Type B pancreatic cell (in vitro differentiated cells): ENCODE results near the gene MYO5B. TPM values are rescaled to one million over a fixed set of nuclear protein-coding genes. Genes with fewer than 3 reads are reported as not detected.
A peak's percentile ranks its signal among the peaks of the same experiment; 100 is the strongest.

ENCODE experiments used
- DNase-seq: peaks from one replicate; pipeline ENCODE4 v3.0.0; 2021; ENCODE audit warnings: mixed read lengths; ENCODE audit not compliant: unreplicated experiment; ENCODE audit errors: extremely low spot score
- H3K27ac Mint-ChIP-seq: 2 replicates; pipeline ENCODE4 v1.8.0; 2021; ENCODE audit warnings: mild to moderate bottlenecking, mixed read lengths
- H3K27me3 Mint-ChIP-seq: 2 replicates; pipeline ENCODE4 v1.8.0; 2021; ENCODE audit warnings: mixed read lengths
- H3K36me3 Mint-ChIP-seq: 2 replicates; pipeline ENCODE4 v1.8.0; 2021; ENCODE audit warnings: mixed read lengths
- H3K4me1 Mint-ChIP-seq: one replicate; pipeline ENCODE4 v1.8.0; 2021; ENCODE audit warnings: mixed read lengths; ENCODE audit not compliant: unreplicated experiment
- H3K4me3 Mint-ChIP-seq: 2 replicates; pipeline ENCODE4 v1.8.0; 2021; ENCODE audit warnings: mild to moderate bottlenecking, mixed read lengths
- H3K9me3 Mint-ChIP-seq: 2 replicates; pipeline ENCODE4 v1.8.0; 2021; ENCODE audit warnings: mixed read lengths
- CTCF ChIP-seq: fragments of 200-600 bp; sonication (generic); conservative IDR thresholded peaks from 2 replicates; pipeline ENCODE4 v1.5.0; 2021; ENCODE audit warnings: antibody characterized with exemption, mild to moderate bottlenecking
- total RNA-seq: library from RNA; stranded (reverse); gene quantifications from 2 replicates; pipeline ENCODE4 v1.2.1, GENCODE V29; 2021; ENCODE audit warnings: low replicate concordance

MYO5B gene
- total RNA-seq, 1 donor from 2014 or later = 51.7 TPM

DNA sequence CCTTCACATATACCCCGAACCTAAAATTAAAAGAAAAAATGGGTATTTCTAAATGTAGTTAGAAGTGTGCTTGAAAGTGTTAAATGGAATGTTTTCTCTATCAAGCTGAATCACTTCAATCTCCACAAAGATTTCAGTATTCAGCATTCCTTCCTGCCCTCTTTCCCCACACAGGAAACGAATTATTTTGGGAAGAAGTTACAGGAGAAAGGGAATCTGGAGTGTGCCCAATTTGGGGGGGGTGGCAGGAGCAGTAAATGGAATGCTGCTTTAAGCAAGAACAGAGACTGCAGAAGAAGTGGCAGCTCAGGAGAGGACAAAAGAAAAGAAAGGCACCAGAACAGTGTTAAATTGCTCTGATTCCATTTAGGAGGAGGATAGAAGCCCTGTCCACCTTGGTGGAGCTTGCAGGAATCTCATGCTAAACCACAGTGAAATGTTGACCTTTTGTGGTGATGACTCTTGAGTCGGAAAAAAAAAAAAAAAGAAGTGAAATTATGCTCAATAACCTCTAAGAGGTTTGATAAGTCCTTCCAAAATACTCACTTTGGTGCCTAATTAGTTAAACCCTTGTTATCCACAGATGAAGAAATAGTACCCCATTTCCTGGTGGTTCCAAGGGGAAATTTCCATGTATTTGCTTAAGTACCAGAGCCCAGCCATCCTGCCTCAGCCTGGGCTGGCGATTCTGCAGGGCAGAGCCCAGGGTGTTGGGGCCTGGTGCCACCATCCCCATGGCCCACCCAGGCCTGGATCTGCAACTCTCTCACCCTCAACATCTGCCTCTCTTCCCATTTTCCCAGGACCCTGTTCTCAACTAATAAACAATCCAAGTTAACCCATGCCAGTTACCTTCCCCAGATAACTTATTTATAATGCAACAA is 56.5 kb downstream of the MYO5B start:
- no peaks in the 10 kb centered on the region for H3K36me3 Mint-ChIP-seq
- peaks cover 4% of the 10 kb centered on the region for H3K9me3 Mint-ChIP-seq
- no peak overlapping the region for H3K4me3 Mint-ChIP-seq
- DNase-seq = no peak
- no peak for TF ChIP-seq CTCF
- H3K4me1 Mint-ChIP-seq = peaks cover 17% of the 10 kb centered on the region
- no peaks in the 10 kb centered on the region for H3K27me3 Mint-ChIP-seq
- no peak overlapping the region for H3K27ac Mint-ChIP-seq

DNA sequence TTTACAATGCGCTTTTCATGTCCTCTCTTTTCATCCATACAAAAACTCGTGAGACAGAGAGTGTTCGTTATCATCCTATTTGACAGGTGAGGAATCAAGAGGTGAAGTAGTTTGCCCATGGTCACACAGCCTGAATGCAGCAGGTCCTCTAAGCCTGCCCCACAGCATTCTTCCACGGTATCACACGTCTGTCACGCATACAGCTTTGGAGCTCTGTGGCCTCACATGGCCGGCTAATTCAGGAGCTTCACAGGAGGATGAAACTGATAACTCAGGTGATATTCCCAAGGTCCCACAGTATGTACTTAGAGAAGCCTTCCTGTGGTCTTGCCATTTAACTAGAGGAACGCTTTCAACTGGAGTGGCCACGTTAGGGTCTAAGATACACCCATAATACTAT is 59.0 kb downstream of the MYO5B start:
- H3K36me3 Mint-ChIP-seq = no peaks in the 10 kb centered on the region
- DNase-seq = no peak
- no peaks in the 10 kb centered on the region for H3K27me3 Mint-ChIP-seq
- H3K27ac Mint-ChIP-seq = peak overlapping the region; percentile 85
- H3K4me3 Mint-ChIP-seq = peak overlapping the region; percentile 6
- peaks cover 33% of the 10 kb centered on the region for H3K4me1 Mint-ChIP-seq
- peaks cover 4% of the 10 kb centered on the region for H3K9me3 Mint-ChIP-seq
- TF ChIP-seq CTCF = no peak

DNA sequence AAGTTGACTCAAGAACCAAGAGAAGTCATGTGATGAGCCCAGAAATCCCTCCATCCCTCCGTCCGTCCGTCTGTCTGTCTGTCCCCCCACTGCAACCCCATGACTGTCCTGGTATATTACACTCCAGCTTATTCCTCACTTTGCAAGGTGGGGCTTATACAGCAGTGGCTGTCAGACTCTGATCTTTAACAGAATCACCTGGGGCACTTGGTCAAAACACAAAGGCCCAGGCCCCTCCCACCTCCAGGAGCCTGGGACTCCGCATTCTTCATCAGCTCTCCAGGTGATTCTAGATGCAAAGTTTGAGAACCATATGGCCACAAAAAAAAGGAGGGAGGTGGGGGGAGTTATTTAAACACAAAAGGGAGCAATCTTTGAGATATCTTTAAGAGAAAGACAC is 61.4 kb downstream of the MYO5B start:
- no peaks in the 10 kb centered on the region for H3K27me3 Mint-ChIP-seq
- no peaks in the 10 kb centered on the region for H3K36me3 Mint-ChIP-seq
- TF ChIP-seq CTCF = no peak
- H3K27ac Mint-ChIP-seq = peak overlapping the region; percentile 90
- peaks cover 4% of the 10 kb centered on the region for H3K9me3 Mint-ChIP-seq
- DNase-seq = no peak
- H3K4me3 Mint-ChIP-seq = peak overlapping the region; percentile 37
- H3K4me1 Mint-ChIP-seq = peaks cover 47% of the 10 kb centered on the region

GRCh38 chr18:50131591-50131990 is 63.4 kb downstream of the MYO5B start:
- peaks cover 4% of the 10 kb centered on the region for H3K9me3 Mint-ChIP-seq
- no peak for DNase-seq
- no peak overlapping the region for H3K4me3 Mint-ChIP-seq
- no peaks in the 10 kb centered on the region for H3K36me3 Mint-ChIP-seq
- no peaks in the 10 kb centered on the region for H3K27me3 Mint-ChIP-seq
- peaks cover 48% of the 10 kb centered on the region for H3K4me1 Mint-ChIP-seq
- no peak for TF ChIP-seq CTCF
- H3K27ac Mint-ChIP-seq = peak overlapping the region; percentile 61

- peak overlapping the region; percentile 0 for H3K4me3 Mint-ChIP-seq
- no peaks in the 10 kb centered on the region for H3K36me3 Mint-ChIP-seq
- DNase-seq = no peak
- TF ChIP-seq CTCF = no peak
- peaks cover 43% of the 10 kb centered on the region for H3K4me1 Mint-ChIP-seq
- no peaks in the 10 kb centered on the region for H3K9me3 Mint-ChIP-seq
- no peaks in the 10 kb centered on the region for H3K27me3 Mint-ChIP-seq
- H3K27ac Mint-ChIP-seq = peak overlapping the region; percentile 35
Observed at GRCh38 chr18:50128506-50129271, 66.3 kb downstream of the MYO5B start.
